HepG2 (cell line): ENCODE results near the gene HPCAL1. TPM values are rescaled to one million over a fixed set of nuclear protein-coding genes. Genes with fewer than 3 reads are reported as not detected.
A peak's percentile ranks its signal among the peaks of the same experiment; 100 is the strongest.

Experiments used
- ADNP ChIP-seq: sonication (generic); formaldehyde crosslinking; IDR thresholded peaks from 2 replicates; pipeline ENCODE4 v1.4.0; 2020; ENCODE audit warnings: missing genetic modification reagents
- CTCF ChIP-seq: sonication (generic); formaldehyde crosslinking; IDR thresholded peaks from 2 replicates; pipeline ENCODE4 v1.5.0; 2020; ENCODE audit warnings: mild to moderate bottlenecking, missing genetic modification reagents, moderate library complexity
- IRX3 ChIP-seq: sonication (generic); formaldehyde crosslinking; IDR thresholded peaks from 2 replicates; pipeline ENCODE4 v1.8.1; 2023; ENCODE audit warnings: mild to moderate bottlenecking, low read depth, missing genetic modification reagents, borderline replicate concordance
- JDP2 ChIP-seq: sonication (generic); formaldehyde crosslinking; IDR thresholded peaks from 2 replicates; pipeline ENCODE4 v1.8.1; 2022; ENCODE audit warnings: missing genetic modification reagents, borderline replicate concordance
- MAFF ChIP-seq: IDR thresholded peaks from 2 replicates; pipeline ENCODE4 v1.6.1; 2011; ENCODE audit warnings: low read depth, low read length, improper control_type of control experiment
- MAZ ChIP-seq, 2 experiments: sonication (generic) in 1 of 2; formaldehyde crosslinking in 1 of 2; IDR thresholded peaks; 2 replicates each; pipeline versions ENCODE4 v1.5.0 to v1.6.1; 2012 to 2020; ENCODE audit warnings: low read depth in 2 of 2, mild to moderate bottlenecking in 2 of 2, borderline replicate concordance in 1 of 2, improper control_type of control experiment in 1 of 2, low read length in 1 of 2, missing genetic modification reagents in 1 of 2, moderate library complexity in 1 of 2
- ONECUT2 ChIP-seq: sonication (generic); formaldehyde crosslinking; IDR thresholded peaks from 2 replicates; pipeline ENCODE4 v1.4.0; 2020; ENCODE audit warnings: missing genetic modification reagents
- PBX3 ChIP-seq: sonication (generic); formaldehyde crosslinking; IDR thresholded peaks from 2 replicates; pipeline ENCODE4 v1.8.1; 2023; ENCODE audit warnings: missing genetic modification reagents, inconsistent platforms, borderline replicate concordance
- PRDM4 ChIP-seq: sonication (generic); formaldehyde crosslinking; IDR thresholded peaks from 2 replicates; pipeline ENCODE4 v1.9.0; 2021; ENCODE audit warnings: missing genetic modification reagents, borderline replicate concordance
- RARA ChIP-seq: IDR thresholded peaks from 2 replicates; pipeline ENCODE4 v1.6.1; 2016; ENCODE audit warnings: missing genetic modification reagents, missing compliant biosample characterization
- TARDBP ChIP-seq: sonication (generic); formaldehyde crosslinking; IDR thresholded peaks from 2 replicates; pipeline ENCODE4 v1.8.0; 2022; ENCODE audit warnings: mild to moderate bottlenecking, missing genetic modification reagents
- TEAD2 ChIP-seq: sonication (generic); formaldehyde crosslinking; IDR thresholded peaks from 2 replicates; pipeline ENCODE4 v1.9.0; 2021; ENCODE audit warnings: missing genetic modification reagents
- THAP7 ChIP-seq: sonication (generic); formaldehyde crosslinking; IDR thresholded peaks from 2 replicates; pipeline ENCODE4 v1.8.1; 2023; ENCODE audit warnings: mild to moderate bottlenecking, missing genetic modification reagents
- TIGD3 ChIP-seq: sonication (generic); formaldehyde crosslinking; IDR thresholded peaks from 2 replicates; pipeline ENCODE4 v1.5.1; 2020; ENCODE audit warnings: mild to moderate bottlenecking, missing genetic modification reagents, borderline replicate concordance
- ZNF160 ChIP-seq: sonication (generic); formaldehyde crosslinking; IDR thresholded peaks from 2 replicates; pipeline ENCODE4 v1.8.0; 2022; ENCODE audit warnings: mild to moderate bottlenecking, inconsistent platforms, missing genetic modification reagents
- ZNF180 ChIP-seq: sonication (generic); formaldehyde crosslinking; IDR thresholded peaks from 2 replicates; pipeline ENCODE4 v1.4.0; 2020; ENCODE audit warnings: low read depth, missing genetic modification reagents, borderline replicate concordance
- ZSCAN31 ChIP-seq: sonication (generic); formaldehyde crosslinking; IDR thresholded peaks from 2 replicates; pipeline ENCODE4 v1.5.0; 2020; ENCODE audit warnings: low read depth, mild to moderate bottlenecking, missing genetic modification reagents
- polyA plus RNA-seq, 8 experiments: library from polyadenylated mRNA; depleted of rRNA in 3 of 8; stranded (reverse) in 7 of 8; unstranded in 1 of 8; fragments of >200 nt; fragmentation: Illumina TruSeq in 4 of 8; extraction: Trizol in 4 of 8; gene quantifications; 2 replicates each; pipeline versions ENCODE4 v1.2.1 to v1.2.3, GENCODE V29; 2011 to 2016; ENCODE audit warnings: low read depth in 4 of 8, missing spikeins in 1 of 8, mixed read lengths in 1 of 8; ENCODE audit not compliant: insufficient read depth in 1 of 8
- total RNA-seq, 5 experiments: library from RNA; depleted of rRNA; stranded (reverse); fragments of >200 nt; fragmentation: Illumina TruSeq; extraction: Trizol; gene quantifications; 2 replicates each; pipeline ENCODE4 v1.2.3, GENCODE V29; 2016; ENCODE audit warnings: low read depth in 1 of 5

Gene HPCAL1
- total and polyA plus RNA-seq, 2 of the 13 experiments (the other 11 are each of a cell fraction or from before 2014, with no cell fraction given): 29.5 to 29.9 TPM

GRCh38 chr2:10326707-10327594, 24.2 kb downstream of the HPCAL1 start (continued):
- TF ChIP-seq CTCF (CRISPR knock-in tag): no peak
- TF ChIP-seq IRX3: no peak
- TF ChIP-seq ONECUT2: no peak
- TF ChIP-seq RARA (CRISPR knock-in tag): peak; percentile 55
- TF ChIP-seq ZNF160 (CRISPR knock-in tag): peak; percentile 2
- TF ChIP-seq MAZ (IDR thresholded peaks at IDR 0.05; ENCODE audit: borderline replicate concordance, low read depth, low read length): no peak
- TF ChIP-seq MAZ (CRISPR knock-in tag; IDR thresholded peaks at IDR 0.05; ENCODE audit: low read depth): no peak
- no peak for TF ChIP-seq THAP7
- TF ChIP-seq ADNP (CRISPR knock-in tag): no peak
- no peak for TF ChIP-seq TIGD3 (CRISPR knock-in tag)
- no peak for TF ChIP-seq TEAD2 (CRISPR knock-in tag)
- no peak for TF ChIP-seq PRDM4
- TF ChIP-seq TARDBP (CRISPR knock-in tag): peak; percentile 39; the same call in 1 of the 2 replicates
- TF ChIP-seq PBX3 (CRISPR knock-in tag): no peak
- TF ChIP-seq ZNF180 (CRISPR knock-in tag): no peak
- TF ChIP-seq ZSCAN31 (CRISPR knock-in tag): no peak
- no peak for TF ChIP-seq JDP2 (CRISPR knock-in tag)
- TF ChIP-seq MAFF: no peak
